GM19455 (cell line): ENCODE data around the gene POLR2C.
A peak's percentile ranks its signal among the peaks of the same experiment; 100 is the strongest.
"Not testable (repeated sequence)": the region's sequence is repeated elsewhere in the genome, so short reads cannot be mapped to it uniquely, and the experiment has no call there.

ENCODE experiments used
- ATAC-seq: cut with Tn5 transposase; IDR thresholded peaks from one replicate; pipeline ENCODE4 v1.9.1; 2021; ENCODE audit not compliant: unreplicated experiment

POLR2C gene

GRCh38 chr16:57462209-57462977 lies at the start of gene POLR2C:
Gene POLR2C (plus strand): TSS chr16:57462679. CDS start chr16:57462725, 46 bp downstream.
- peak; percentile 81 for ATAC-seq

- peak; percentile 65 for ATAC-seq
Measured at GRCh38 chr16:57413301-57413730, 49.2 kb upstream of the POLR2C start.

- no peak for ATAC-seq
Measured at GRCh38 chr16:57413733-57414132, 48.7 kb upstream of the POLR2C start.

DNA sequence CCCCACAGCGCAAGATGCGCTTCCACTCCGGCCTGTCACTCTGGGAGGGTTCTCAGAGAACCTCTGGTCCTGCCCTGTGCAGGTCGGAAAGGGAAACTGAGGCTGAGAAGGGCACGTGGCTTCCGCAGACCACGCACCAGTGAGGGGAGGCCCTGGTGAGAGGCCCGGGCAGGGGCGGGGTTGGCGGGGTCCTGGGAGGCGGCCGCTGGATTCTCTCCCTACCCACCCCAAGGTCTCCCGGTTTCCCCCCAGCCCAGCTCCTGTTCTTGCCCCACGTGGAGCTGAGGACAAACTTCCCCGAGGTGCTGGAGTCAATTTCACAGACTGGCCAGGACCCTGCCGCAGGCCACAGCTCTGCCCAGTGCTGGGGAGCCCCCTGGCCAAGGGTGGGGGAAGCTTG lies 46.4 kb upstream of the POLR2C start:
- ATAC-seq, result no peak

- no peak for ATAC-seq
Measured at GRCh38 chr16:57419506-57419905, 43.0 kb upstream of the POLR2C start.

GRCh38 chr16:57422026-57422944 lies 40.2 kb upstream of the POLR2C start:
- no peak for ATAC-seq

- ATAC-seq, result no peak
Measured at GRCh38 chr16:57423152-57423551, 39.3 kb upstream of the POLR2C start.

GRCh38 chr16:57424583-57424982 lies 37.9 kb upstream of the POLR2C start:
- no peak for ATAC-seq

DNA sequence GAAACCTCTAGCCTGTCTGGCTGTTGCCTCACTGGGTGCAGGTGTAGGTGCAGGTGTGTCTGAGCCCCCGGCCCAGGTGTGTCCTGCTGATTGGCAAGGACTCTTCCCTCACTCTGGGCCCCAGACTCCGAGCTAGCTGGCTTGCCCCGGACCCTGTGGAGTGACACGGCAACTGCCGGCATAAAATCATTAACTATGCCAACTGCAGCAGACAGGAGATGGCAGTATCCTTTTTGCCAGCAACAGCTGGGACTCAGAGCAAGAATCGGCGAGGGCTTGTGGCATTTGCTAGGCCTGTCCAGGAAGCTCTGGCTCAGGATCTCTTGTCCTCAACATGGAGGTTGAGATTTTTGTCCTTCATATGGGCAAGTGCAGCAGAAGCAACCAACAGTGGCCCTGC lies 36.1 kb upstream of the POLR2C start:
- ATAC-seq, result no peak

- no peak for ATAC-seq
Measured at GRCh38 chr16:57427307-57427706, 35.2 kb upstream of the POLR2C start.

DNA sequence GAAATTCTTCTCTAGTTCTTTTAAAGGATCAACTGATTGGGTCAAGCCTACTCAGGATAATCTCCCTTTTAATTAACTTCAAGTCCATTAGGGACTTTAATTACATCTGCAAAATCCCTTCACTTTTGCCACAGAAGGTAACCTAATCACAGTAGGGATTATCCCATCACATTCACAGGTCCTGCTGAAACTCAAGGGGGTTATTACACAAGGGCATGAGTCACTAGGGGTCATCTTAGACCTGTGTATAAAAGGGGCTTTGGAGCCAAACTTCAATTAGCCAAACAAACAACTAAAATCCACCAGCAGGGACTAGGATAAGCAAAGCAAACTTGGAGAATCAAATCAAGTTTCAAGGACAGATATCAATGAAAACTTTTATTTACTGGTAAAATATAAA lies 34.7 kb upstream of the POLR2C start:
- no peak for ATAC-seq

DNA sequence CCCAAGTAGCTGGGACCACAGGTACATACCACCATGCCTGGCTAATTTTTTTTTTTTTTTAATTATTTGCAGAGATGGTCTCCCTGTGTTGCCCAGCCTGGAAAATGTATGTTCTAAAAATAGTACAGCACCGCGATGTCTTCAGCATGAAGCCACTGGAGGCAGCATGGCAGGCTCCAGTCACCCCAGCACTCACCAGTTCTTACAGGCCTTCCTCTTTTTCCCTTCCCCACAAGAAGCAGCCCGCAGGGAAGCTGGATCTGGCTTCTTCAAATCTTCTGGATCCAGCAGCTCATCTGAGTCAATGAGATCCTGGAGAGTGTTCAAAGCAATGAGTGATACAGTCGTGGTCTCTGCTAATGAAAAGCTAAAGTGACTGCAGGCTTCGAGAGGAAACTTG lies 31.5 kb upstream of the POLR2C start:
- ATAC-seq, result no peak

GRCh38 chr16:57432505-57432904 lies 30.0 kb upstream of the POLR2C start:
- ATAC-seq, result no peak

DNA sequence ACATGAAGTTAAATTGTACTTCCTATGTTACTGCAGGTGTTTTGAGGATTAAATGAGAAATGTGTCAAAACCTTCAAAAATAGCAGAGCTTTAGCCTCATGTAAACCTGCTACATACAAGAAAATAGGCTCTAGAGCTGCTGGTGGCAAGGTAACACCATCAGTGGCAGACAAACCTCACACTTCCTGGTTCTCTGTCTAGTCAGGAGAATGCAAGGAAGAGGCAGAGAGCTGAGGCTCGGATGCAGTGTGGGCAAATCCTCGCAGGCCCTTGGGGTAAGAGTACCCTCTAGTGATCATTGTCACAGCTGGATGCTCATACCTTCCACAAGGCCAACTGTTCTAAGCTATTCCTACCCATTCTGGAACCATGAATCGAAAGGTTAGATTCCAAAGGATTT lies 29.5 kb upstream of the POLR2C start:
- ATAC-seq, result no peak

DNA sequence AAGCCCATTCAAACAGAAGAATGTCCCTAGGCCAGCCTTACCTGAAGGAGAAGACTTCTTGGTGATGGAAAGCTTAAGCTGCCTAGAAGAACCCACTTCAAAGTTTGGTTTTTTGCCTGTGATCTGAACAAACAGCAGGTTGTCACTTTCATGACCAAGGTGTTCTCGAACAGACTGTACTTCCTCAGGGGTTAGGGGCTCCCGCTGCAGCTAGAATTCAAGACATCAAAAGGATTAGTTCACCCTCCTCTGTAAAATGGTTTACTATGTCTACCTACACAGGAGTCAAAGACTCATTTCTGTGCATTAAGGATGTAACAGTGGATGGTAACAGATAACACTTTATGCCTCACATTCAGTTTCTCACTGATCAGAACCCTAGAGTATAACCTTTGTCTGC lies 28.5 kb upstream of the POLR2C start:
- no peak for ATAC-seq

- no peak for ATAC-seq
Measured at GRCh38 chr16:57435838-57436237, 26.6 kb upstream of the POLR2C start.

DNA sequence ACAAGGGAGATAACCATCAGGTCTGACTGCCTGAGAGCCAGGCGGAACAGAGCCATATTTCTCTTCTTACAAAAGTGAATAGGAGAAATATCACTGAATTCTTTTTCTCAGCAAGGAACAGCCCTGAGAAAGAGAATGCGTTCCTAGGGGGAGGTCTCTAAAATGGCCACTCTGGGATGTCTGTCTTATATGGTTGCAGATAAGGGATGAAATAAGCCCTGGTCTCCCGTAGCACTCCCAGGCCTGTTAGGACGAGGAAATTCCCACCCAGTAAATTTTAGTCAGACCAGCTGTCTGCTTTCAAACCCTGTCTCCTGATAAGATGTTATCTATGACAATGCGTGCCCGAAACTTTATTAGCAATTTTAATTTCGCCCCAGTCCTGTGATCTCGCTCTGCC lies 22.5 kb upstream of the POLR2C start:
- not testable (repeated sequence) for ATAC-seq

DNA sequence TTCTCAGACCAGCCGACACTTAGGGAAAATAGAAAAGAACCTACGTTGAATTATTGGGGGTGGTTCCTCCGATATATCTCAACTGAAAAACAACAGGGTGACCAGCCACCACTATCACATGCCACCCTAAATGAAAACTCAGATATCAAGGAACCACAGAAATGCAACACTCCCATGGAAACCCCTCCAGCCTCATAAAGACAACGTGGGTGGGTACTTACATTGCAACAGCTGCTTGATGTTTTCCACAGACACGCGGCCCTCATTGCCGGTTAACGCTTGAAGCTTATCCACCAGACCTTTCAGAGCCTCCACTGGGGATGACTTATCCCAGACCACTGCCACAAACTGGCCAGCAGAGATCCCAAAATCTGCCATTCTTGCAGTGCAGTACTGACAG lies 21.9 kb upstream of the POLR2C start:
- not testable (repeated sequence) for ATAC-seq

- ATAC-seq, result no peak
Measured at GRCh38 chr16:57444711-57445110, 17.8 kb upstream of the POLR2C start.

GRCh38 chr16:57445510-57445909 lies 17.0 kb upstream of the POLR2C start:
- ATAC-seq, result no peak

GRCh38 chr16:57446531-57447185 lies 15.8 kb upstream of the POLR2C start:
- peak; percentile 42 for ATAC-seq
